OCI-LY3 (cell line): ENCODE measurements around the gene TSTD2.
"Not testable (repeated sequence)": the region's sequence is repeated elsewhere in the genome, so short reads cannot be mapped to it uniquely, and the experiment has no call there.

ENCODE experiments used
- CTCF ChIP-seq: fragments of 200-600, 300-600 bp; sonication (generic); IDR thresholded peaks from 2 replicates; pipeline ENCODE4 v1.5.1; 2014; ENCODE audit warnings: antibody characterized with exemption, low read length, low read depth
- EZH2phosphoT487 ChIP-seq: fragments of 200-600 bp; shearing (Covaris generic); IDR thresholded peaks from 2 replicates; pipeline ENCODE4 v1.6.1; 2018; ENCODE audit warnings: antibody characterized with exemption, mixed run types, low read depth

GRCh38 chr9:97574921-97575672 lies 58.1 kb downstream of the TSTD2 start:
- not testable (repeated sequence) for TF ChIP-seq CTCF, EZH2phosphoT487
